ENCODE measurements around the gene COG2.
"Not testable (repeated sequence)": the region's sequence is repeated elsewhere in the genome, so short reads cannot be mapped to it uniquely, and the experiment has no call there.

DNA sequence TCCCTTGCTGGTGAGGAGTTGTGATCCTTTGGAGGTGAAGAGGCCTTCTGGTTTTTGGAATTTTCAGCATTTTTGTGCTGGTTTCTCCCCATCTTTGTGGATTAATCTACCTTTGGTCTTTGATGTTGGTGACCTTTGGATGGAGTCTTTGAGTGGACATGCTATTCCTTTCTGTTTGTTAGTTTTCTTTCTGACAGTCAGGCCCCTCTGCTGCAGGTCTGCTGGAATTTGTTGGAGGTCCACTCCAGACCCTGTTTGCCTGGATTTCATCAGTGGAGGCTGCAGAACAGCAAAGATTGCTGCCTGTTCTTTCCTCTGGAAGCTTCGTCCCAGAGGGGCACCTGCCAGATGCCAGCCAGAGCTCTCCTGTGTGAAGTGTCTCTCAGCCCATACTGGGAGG is 15.8 kb downstream of the COG2 start:
- TF ChIP-seq, protein P1, sequence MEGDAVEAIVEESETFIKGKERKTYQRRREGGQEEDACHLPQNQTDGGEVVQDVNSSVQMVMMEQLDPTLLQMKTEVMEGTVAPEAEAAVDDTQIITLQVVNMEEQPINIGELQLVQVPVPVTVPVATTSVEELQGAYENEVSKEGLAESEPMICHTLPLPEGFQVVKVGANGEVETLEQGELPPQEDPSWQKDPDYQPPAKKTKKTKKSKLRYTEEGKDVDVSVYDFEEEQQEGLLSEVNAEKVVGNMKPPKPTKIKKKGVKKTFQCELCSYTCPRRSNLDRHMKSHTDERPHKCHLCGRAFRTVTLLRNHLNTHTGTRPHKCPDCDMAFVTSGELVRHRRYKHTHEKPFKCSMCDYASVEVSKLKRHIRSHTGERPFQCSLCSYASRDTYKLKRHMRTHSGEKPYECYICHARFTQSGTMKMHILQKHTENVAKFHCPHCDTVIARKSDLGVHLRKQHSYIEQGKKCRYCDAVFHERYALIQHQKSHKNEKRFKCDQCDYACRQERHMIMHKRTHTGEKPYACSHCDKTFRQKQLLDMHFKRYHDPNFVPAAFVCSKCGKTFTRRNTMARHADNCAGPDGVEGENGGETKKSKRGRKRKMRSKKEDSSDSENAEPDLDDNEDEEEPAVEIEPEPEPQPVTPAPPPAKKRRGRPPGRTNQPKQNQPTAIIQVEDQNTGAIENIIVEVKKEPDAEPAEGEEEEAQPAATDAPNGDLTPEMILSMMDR (IDR thresholded peaks at IDR 0.05): not testable (repeated sequence)
- TF ChIP-seq POLR2A, EP300, POLR2AphosphoS5 (IDR thresholded peaks at IDR 0.05): not testable (repeated sequence)
